HepG2 (cell line): ENCODE measurements around the gene FALEC. TPM values are rescaled to one million over a fixed set of nuclear protein-coding genes. Genes with fewer than 3 reads are reported as not detected.

Experiments used
- ARID2 ChIP-seq: sonication (generic); formaldehyde crosslinking; IDR thresholded peaks from 2 replicates; pipeline ENCODE4 v1.8.1; 2022; ENCODE audit warnings: mild to moderate bottlenecking, missing genetic modification reagents, borderline replicate concordance
- FOXA3 ChIP-seq: IDR thresholded peaks from 2 replicates; pipeline ENCODE4 v1.6.1; 2016; ENCODE audit warnings: missing genetic modification reagents, missing compliant biosample characterization
- FOXM1 ChIP-seq: sonication (generic); formaldehyde crosslinking; IDR thresholded peaks from 2 replicates; pipeline ENCODE4 v1.5.0; 2020; ENCODE audit warnings: missing genetic modification reagents
- KLF15 ChIP-seq: sonication (generic); formaldehyde crosslinking; IDR thresholded peaks from 2 replicates; pipeline ENCODE4 v1.8.1; 2023; ENCODE audit warnings: borderline replicate concordance, mild to moderate bottlenecking, inconsistent platforms, missing genetic modification reagents, mixed read lengths
- SNAI1 ChIP-seq: sonication (generic); formaldehyde crosslinking; IDR thresholded peaks from 2 replicates; pipeline ENCODE4 v1.5.0; 2020; ENCODE audit warnings: mild to moderate bottlenecking, missing genetic modification reagents, borderline replicate concordance
- TAF1 ChIP-seq: sonication (generic); formaldehyde crosslinking; IDR thresholded peaks from 2 replicates; pipeline ENCODE4 v1.4.0; 2020; ENCODE audit warnings: missing genetic modification reagents
- TBX3 ChIP-seq: fragments of 450-650 bp; IDR thresholded peaks from 2 replicates; pipeline ENCODE4 v1.6.1; 2017; ENCODE audit warnings: antibody characterized with exemption, mild to moderate bottlenecking, inconsistent platforms, borderline replicate concordance
- TCF7L2 ChIP-seq: IDR thresholded peaks from 2 replicates; pipeline ENCODE4 v1.6.1; 2011; ENCODE audit warnings: mild to moderate bottlenecking, low read depth, low read length, moderate library complexity
- ZFP36L2 ChIP-seq: sonication (generic); formaldehyde crosslinking; IDR thresholded peaks from 2 replicates; pipeline ENCODE4 v1.4.0; 2020; ENCODE audit warnings: missing genetic modification reagents
- ZNF10 ChIP-seq: sonication (generic); formaldehyde crosslinking; IDR thresholded peaks from 2 replicates; pipeline ENCODE4 v1.4.0; 2020; ENCODE audit warnings: mild to moderate bottlenecking, low read depth, missing genetic modification reagents, borderline replicate concordance
- ZNF3 ChIP-seq: IDR thresholded peaks from 2 replicates; pipeline ENCODE4 v1.7.0; 2017; ENCODE audit warnings: inconsistent platforms
- ZNF570 ChIP-seq: sonication (generic); formaldehyde crosslinking; IDR thresholded peaks from 2 replicates; pipeline ENCODE4 v1.4.0; 2020; ENCODE audit warnings: mild to moderate bottlenecking, missing genetic modification reagents, borderline replicate concordance
- ZNF598 ChIP-seq: sonication (generic); formaldehyde crosslinking; IDR thresholded peaks from 2 replicates; pipeline ENCODE4 v1.5.1; 2020; ENCODE audit warnings: mild to moderate bottlenecking, missing genetic modification reagents, borderline replicate concordance
- polyA plus RNA-seq, 8 experiments: library from polyadenylated mRNA; depleted of rRNA in 3 of 8; stranded (reverse) in 7 of 8; unstranded in 1 of 8; fragments of >200 nt; fragmentation: Illumina TruSeq in 4 of 8; extraction: Trizol in 4 of 8; gene quantifications; 2 replicates each; pipeline versions ENCODE4 v1.2.1 to v1.2.3, GENCODE V29; 2011 to 2016; ENCODE audit warnings: low read depth in 4 of 8, missing spikeins in 1 of 8, mixed read lengths in 1 of 8; ENCODE audit not compliant: insufficient read depth in 1 of 8
- total RNA-seq, 5 experiments: library from RNA; depleted of rRNA; stranded (reverse); fragments of >200 nt; fragmentation: Illumina TruSeq; extraction: Trizol; gene quantifications; 2 replicates each; pipeline ENCODE4 v1.2.3, GENCODE V29; 2016; ENCODE audit warnings: low read depth in 1 of 5
- TF ChIP-seq, protein P1 (sequence below): sonication (generic); formaldehyde crosslinking; IDR thresholded peaks from 2 replicates; pipeline ENCODE4 v1.4.0; 2020; ENCODE audit warnings: mild to moderate bottlenecking, missing genetic modification reagents
- TF ChIP-seq, protein P2 (sequence below): sonication (generic); formaldehyde crosslinking; IDR thresholded peaks from 2 replicates; pipeline ENCODE4 v1.5.0; 2020; ENCODE audit warnings: missing genetic modification reagents
- TF ChIP-seq, protein P3 (sequence below): sonication (generic); formaldehyde crosslinking; IDR thresholded peaks from 2 replicates; pipeline ENCODE4 v1.5.0; 2020; ENCODE audit warnings: missing genetic modification reagents
- TF ChIP-seq, protein P4 (sequence below): sonication (generic); formaldehyde crosslinking; IDR thresholded peaks from 2 replicates; pipeline ENCODE4 v1.5.1; 2020; ENCODE audit warnings: mild to moderate bottlenecking, missing genetic modification reagents, borderline replicate concordance

The FALEC gene
- total and polyA plus RNA-seq, 2 of the 13 experiments (the other 11 are each of a cell fraction or from before 2014, with no cell fraction given), result 0.33 to 0.71 TPM

DNA sequence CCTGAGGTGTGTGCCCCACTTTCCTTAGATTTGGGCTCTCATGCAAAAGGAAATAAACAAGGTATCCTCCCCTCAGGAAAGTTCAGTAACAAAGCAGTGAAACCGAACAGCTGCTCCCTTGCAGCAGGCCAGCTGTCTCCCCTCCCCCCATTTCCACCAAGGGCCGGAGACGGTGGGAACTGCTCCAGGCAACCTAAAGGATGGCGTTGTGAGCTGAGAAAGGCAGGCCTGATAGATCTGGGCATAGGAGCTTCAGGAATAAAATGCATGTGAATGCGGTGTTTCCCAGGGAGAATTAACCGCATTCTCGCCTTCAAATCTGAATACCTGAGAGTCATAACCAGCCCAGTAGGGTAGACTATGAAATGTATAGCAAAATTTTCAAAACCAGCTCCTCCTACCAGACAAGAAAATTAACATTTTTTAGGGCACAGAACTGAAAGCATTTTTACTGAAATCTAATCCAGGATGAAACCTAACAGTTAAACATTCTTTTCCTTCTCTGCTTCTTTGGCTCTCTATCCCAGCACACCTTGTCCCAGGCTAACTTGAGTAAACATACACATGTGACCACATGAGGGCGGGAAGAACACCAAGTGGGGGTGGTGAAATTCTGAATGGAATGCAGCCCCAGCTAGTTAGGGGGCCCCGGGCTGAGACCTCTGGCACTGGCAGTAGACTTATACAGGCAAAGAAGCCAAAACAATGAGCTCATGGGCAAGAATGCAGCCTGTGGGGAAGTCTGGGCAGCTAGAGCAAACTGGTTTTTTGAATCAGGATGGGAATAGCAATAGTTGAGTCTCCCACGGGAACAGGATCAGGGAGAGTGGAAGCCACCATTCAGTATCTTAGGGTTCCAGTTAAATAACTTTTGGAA, 52.4 kb downstream of the FALEC start (continued):
- TF ChIP-seq, protein P1, sequence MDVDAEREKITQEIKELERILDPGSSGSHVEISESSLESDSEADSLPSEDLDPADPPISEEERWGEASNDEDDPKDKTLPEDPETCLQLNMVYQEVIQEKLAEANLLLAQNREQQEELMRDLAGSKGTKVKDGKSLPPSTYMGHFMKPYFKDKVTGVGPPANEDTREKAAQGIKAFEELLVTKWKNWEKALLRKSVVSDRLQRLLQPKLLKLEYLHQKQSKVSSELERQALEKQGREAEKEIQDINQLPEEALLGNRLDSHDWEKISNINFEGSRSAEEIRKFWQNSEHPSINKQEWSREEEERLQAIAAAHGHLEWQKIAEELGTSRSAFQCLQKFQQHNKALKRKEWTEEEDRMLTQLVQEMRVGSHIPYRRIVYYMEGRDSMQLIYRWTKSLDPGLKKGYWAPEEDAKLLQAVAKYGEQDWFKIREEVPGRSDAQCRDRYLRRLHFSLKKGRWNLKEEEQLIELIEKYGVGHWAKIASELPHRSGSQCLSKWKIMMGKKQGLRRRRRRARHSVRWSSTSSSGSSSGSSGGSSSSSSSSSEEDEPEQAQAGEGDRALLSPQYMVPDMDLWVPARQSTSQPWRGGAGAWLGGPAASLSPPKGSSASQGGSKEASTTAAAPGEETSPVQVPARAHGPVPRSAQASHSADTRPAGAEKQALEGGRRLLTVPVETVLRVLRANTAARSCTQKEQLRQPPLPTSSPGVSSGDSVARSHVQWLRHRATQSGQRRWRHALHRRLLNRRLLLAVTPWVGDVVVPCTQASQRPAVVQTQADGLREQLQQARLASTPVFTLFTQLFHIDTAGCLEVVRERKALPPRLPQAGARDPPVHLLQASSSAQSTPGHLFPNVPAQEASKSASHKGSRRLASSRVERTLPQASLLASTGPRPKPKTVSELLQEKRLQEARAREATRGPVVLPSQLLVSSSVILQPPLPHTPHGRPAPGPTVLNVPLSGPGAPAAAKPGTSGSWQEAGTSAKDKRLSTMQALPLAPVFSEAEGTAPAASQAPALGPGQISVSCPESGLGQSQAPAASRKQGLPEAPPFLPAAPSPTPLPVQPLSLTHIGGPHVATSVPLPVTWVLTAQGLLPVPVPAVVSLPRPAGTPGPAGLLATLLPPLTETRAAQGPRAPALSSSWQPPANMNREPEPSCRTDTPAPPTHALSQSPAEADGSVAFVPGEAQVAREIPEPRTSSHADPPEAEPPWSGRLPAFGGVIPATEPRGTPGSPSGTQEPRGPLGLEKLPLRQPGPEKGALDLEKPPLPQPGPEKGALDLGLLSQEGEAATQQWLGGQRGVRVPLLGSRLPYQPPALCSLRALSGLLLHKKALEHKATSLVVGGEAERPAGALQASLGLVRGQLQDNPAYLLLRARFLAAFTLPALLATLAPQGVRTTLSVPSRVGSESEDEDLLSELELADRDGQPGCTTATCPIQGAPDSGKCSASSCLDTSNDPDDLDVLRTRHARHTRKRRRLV (CRISPR knock-in tag), result no peak
- TF ChIP-seq TAF1 (CRISPR knock-in tag) (no peak), ZNF10 (no peak), ZNF570 (CRISPR knock-in tag) (no peak), TCF7L2 (no peak), KLF15 (CRISPR knock-in tag) (no peak), SNAI1 (CRISPR knock-in tag) (no peak), FOXA3 (CRISPR knock-in tag) (peak; percentile 83), ZNF598 (no peak), ARID2 (CRISPR knock-in tag) (no peak), ZFP36L2 (CRISPR knock-in tag) (no peak), ZNF3 (CRISPR knock-in tag) (no peak), FOXM1 (CRISPR knock-in tag) (no peak), TBX3 (no peak)
- TF ChIP-seq, protein P2, sequence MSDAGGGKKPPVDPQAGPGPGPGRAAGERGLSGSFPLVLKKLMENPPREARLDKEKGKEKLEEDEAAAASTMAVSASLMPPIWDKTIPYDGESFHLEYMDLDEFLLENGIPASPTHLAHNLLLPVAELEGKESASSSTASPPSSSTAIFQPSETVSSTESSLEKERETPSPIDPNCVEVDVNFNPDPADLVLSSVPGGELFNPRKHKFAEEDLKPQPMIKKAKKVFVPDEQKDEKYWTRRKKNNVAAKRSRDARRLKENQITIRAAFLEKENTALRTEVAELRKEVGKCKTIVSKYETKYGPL (CRISPR knock-in tag), result no peak
- TF ChIP-seq, protein P3, sequence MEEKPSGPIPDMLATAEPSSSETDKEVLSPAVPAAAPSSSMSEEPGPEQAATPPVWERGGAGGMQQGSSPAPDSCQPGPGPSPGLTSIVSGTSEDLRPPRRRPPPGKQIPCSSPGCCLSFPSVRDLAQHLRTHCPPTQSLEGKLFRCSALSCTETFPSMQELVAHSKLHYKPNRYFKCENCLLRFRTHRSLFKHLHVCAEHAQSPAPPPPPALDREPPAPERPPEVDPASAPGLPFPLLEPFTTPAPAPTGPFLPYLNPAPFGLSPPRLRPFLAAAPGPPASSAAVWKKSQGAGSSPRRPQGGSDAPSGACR (CRISPR knock-in tag), result 0 out of 2 replicates have a peak, but pooled peaks have one; percentile 32
- TF ChIP-seq, protein P4, sequence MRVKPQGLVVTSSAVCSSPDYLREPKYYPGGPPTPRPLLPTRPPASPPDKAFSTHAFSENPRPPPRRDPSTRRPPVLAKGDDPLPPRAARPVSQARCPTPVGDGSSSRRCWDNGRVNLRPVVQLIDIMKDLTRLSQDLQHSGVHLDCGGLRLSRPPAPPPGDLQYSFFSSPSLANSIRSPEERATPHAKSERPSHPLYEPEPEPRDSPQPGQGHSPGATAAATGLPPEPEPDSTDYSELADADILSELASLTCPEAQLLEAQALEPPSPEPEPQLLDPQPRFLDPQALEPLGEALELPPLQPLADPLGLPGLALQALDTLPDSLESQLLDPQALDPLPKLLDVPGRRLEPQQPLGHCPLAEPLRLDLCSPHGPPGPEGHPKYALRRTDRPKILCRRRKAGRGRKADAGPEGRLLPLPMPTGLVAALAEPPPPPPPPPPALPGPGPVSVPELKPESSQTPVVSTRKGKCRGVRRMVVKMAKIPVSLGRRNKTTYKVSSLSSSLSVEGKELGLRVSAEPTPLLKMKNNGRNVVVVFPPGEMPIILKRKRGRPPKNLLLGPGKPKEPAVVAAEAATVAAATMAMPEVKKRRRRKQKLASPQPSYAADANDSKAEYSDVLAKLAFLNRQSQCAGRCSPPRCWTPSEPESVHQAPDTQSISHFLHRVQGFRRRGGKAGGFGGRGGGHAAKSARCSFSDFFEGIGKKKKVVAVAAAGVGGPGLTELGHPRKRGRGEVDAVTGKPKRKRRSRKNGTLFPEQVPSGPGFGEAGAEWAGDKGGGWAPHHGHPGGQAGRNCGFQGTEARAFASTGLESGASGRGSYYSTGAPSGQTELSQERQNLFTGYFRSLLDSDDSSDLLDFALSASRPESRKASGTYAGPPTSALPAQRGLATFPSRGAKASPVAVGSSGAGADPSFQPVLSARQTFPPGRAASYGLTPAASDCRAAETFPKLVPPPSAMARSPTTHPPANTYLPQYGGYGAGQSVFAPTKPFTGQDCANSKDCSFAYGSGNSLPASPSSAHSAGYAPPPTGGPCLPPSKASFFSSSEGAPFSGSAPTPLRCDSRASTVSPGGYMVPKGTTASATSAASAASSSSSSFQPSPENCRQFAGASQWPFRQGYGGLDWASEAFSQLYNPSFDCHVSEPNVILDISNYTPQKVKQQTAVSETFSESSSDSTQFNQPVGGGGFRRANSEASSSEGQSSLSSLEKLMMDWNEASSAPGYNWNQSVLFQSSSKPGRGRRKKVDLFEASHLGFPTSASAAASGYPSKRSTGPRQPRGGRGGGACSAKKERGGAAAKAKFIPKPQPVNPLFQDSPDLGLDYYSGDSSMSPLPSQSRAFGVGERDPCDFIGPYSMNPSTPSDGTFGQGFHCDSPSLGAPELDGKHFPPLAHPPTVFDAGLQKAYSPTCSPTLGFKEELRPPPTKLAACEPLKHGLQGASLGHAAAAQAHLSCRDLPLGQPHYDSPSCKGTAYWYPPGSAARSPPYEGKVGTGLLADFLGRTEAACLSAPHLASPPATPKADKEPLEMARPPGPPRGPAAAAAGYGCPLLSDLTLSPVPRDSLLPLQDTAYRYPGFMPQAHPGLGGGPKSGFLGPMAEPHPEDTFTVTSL (CRISPR knock-in tag), result no peak
